Sigmoid colon (tissue), 7 donors: ENCODE results near the gene SSTR1. TPM values are rescaled to one million over a fixed set of nuclear protein-coding genes. Genes with fewer than 3 reads are reported as not detected.
A peak's percentile ranks its signal among the peaks of the same experiment; 100 is the strongest.

ENCODE experiments used
- DNase-seq: peaks from one replicate; pipeline ENCODE4 v3.0.0-alpha.2; 2019
- H3K27ac ChIP-seq, 4 donors: fragments of 200-600 bp; sonication (generic); one replicate each; pipeline ENCODE4 v1.5.1; 2016 to 2019; ENCODE audit warnings: mild to moderate bottlenecking in 1 of 4
- H3K27me3 ChIP-seq, 3 donors: fragments of 200-600 bp; sonication (generic); one replicate each; pipeline ENCODE4 v1.5.1; 2019; ENCODE audit warnings: mild to moderate bottlenecking in 1 of 3
- H3K36me3 ChIP-seq, 4 donors: fragments of 200-600 bp; sonication (generic); one replicate each; pipeline ENCODE4 v1.5.1; 2016 to 2019
- H3K4me1 ChIP-seq, 4 donors: fragments of 200-600 bp; sonication (generic); one replicate each; pipeline ENCODE4 v1.5.1; 2017 to 2019
- H3K4me3 ChIP-seq, 4 donors: fragments of 200-600 bp; sonication (generic); one replicate each; pipeline ENCODE4 v1.5.1; 2017 to 2019; ENCODE audit warnings: mild to moderate bottlenecking in 2 of 4, moderate library complexity in 1 of 4
- H3K9me3 ChIP-seq, 4 donors: fragments of 200-600 bp in 3 of 4; sonication (generic) in 3 of 4; one replicate each; pipeline versions ENCODE4 v1.5.1 to v1.6.1; 2013 to 2019
- EP300 ChIP-seq, 4 donors: sonication (generic); formaldehyde crosslinking; IDR thresholded peaks; one replicate each; pipeline ENCODE4 v1.6.1; 2017; ENCODE audit warnings: antibody characterized with exemption in 4 of 4
- POLR2A ChIP-seq, 2 donors: fragments of 450-650 bp; IDR thresholded peaks; one replicate each; pipeline ENCODE4 v1.6.1; 2016; ENCODE audit warnings: antibody characterized with exemption in 2 of 2, mild to moderate bottlenecking in 2 of 2, moderate library complexity in 2 of 2
- POLR2AphosphoS5 ChIP-seq, 4 donors: sonication (generic); formaldehyde crosslinking; IDR thresholded peaks; one replicate each; pipeline ENCODE4 v1.6.1; 2017; ENCODE audit warnings: antibody characterized with exemption in 4 of 4
- WGBS, 2 donors: extraction: QIAGEN DNeasy Blood & Tissue Kit; methylation state at CpG; one replicate each; pipeline ENCODE4 v1.1.7; 2013; 5-methylcytosine and 5-hydroxymethylcytosine counted together
- intact Hi-C: fragments of 100-400 bp; cut with DNase I; formaldehyde crosslinking; loops from one replicate; pipeline ENCODE4 v1.15.1; 2023
- polyA plus RNA-seq, 3 donors: library from polyadenylated mRNA; stranded (reverse); fragments of 200-250 nt; gene quantifications; one replicate each; pipeline ENCODE4 v1.2.3, GENCODE V29; 2013
- total RNA-seq, 4 donors: library from RNA; depleted of rRNA; stranded (reverse); fragments of >200 nt; gene quantifications; one replicate each; pipeline ENCODE4 v1.1.0, GENCODE V29; 2016
- TF ChIP-seq, protein P1 (sequence below), 4 experiments: fragments of 450-650 bp in 3 of 4; fragments of 200-600 bp in 1 of 4; IDR thresholded peaks; one replicate each; pipeline ENCODE4 v1.5.1; 2016 to 2019; ENCODE audit warnings: antibody characterized with exemption in 4 of 4, mild to moderate bottlenecking in 3 of 4, moderate library complexity in 2 of 4
- donor health status: healthy with polysubstance abuse.
- donor health status: Bipolar disorder and iron deficiency.
- donor health status: healthy.

SSTR1 gene
- total and polyA plus RNA-seq, 7 donors, result under 0.01 to 3.0 (median 1.7) TPM

DNA sequence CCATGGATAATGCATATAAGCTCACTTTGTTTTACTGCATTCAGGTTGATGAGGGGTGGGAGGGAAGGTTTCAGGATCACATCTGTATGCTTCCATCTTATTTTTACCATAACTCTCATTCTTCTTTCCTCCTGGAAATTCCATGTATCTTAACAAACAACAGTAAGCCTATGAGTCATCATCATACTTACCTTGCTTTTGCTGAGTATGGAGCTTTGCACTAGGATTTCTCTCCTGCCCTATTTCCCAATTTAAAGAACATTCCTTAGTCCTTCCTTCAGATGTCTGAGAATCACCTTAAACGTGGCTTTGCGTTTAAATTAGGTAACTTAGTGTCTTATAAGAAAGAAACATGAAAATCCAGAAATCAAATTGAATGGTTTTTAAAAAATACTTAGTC lies 49.8 kb downstream of the SSTR1 start:
- no peak for DNase-seq
- Histone ChIP-seq H3K36me3 (no peaks in the 10 kb centered on the region), H3K27ac (peak overlapping the region in 1 of 4 donors; percentile 59), H3K4me3 (no peak overlapping the region), H3K4me1 (peaks cover 0 to 7% (median 0%) of the 10 kb centered on the region in 4 donors), H3K27me3 (peaks cover 14 to 23% (median 19%) of the 10 kb centered on the region in 3 donors), H3K9me3 (no peaks in the 10 kb centered on the region)
- intact Hi-C loops, result no loop called here
- WGBS, 2 donors, result 79 to 84% methylated on average over 2 of the region's 2 CpGs
- no peak for TF ChIP-seq POLR2A (IDR thresholded peaks at IDR 0.05)
- no peak for TF ChIP-seq POLR2AphosphoS5 (IDR thresholded peaks at IDR 0.05)
- TF ChIP-seq, protein P1, sequence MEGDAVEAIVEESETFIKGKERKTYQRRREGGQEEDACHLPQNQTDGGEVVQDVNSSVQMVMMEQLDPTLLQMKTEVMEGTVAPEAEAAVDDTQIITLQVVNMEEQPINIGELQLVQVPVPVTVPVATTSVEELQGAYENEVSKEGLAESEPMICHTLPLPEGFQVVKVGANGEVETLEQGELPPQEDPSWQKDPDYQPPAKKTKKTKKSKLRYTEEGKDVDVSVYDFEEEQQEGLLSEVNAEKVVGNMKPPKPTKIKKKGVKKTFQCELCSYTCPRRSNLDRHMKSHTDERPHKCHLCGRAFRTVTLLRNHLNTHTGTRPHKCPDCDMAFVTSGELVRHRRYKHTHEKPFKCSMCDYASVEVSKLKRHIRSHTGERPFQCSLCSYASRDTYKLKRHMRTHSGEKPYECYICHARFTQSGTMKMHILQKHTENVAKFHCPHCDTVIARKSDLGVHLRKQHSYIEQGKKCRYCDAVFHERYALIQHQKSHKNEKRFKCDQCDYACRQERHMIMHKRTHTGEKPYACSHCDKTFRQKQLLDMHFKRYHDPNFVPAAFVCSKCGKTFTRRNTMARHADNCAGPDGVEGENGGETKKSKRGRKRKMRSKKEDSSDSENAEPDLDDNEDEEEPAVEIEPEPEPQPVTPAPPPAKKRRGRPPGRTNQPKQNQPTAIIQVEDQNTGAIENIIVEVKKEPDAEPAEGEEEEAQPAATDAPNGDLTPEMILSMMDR (IDR thresholded peaks at IDR 0.05), result no peak
- no peak for TF ChIP-seq EP300 (IDR thresholded peaks at IDR 0.05)

DNA sequence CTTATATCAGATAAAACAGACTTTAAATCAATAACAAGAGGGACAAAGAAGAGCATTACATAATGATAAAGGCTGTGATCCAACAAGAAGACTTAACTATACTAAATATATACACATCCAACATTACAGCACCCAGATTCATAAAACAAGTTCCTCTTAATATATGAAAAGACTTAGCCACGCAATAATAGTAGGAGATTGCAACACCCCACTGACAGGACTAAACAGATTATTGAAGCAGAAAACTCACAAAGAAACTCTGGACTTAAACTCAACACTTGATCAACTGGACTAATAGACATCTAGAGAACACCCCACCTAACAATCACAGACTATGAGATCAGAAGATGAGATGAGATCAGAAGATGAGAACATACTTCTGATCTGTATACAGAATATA lies 53.9 kb downstream of the SSTR1 start:
- intact Hi-C loops, result no loop called here
- Histone ChIP-seq H3K36me3 (no peaks in the 10 kb centered on the region), H3K4me1 (no peaks in the 10 kb centered on the region), H3K9me3 (no peaks in the 10 kb centered on the region), H3K27ac (no peak overlapping the region), H3K4me3 (no peak overlapping the region), H3K27me3 (peaks cover 0 to under 1% (median 0%) of the 10 kb centered on the region in 3 donors)
- no peak for DNase-seq
- TF ChIP-seq, protein P1 (IDR thresholded peaks at IDR 0.05), result no peak
- TF ChIP-seq POLR2AphosphoS5 (IDR thresholded peaks at IDR 0.05), result no peak
- no peak for TF ChIP-seq POLR2A (IDR thresholded peaks at IDR 0.05)
- TF ChIP-seq EP300 (IDR thresholded peaks at IDR 0.05), result no peak
- WGBS, 2 donors, result 84% methylated on average over 1 of the region's 1 CpG

Other genes starting within 250 kb of the SSTR1 start
- gene CLEC14A, start 48.2 kb downstream of the SSTR1 start, total RNA-seq, result 10 to 100 TPM in 3 of 4 donors, 1 to 10 TPM in 1; 9.5 to 18.3 (median 13.5) TPM
- 10 to 100 TPM in 1 of 3 donors, 1 to 10 TPM in 1, under 1 TPM in 1; 0.60 to 12.2 (median 1.2) TPM for gene CLEC14A, start 48.2 kb downstream of the SSTR1 start, polyA plus RNA-seq